SU-DHL-6 (cell line): Measurements from ENCODE around the gene AATK.

Experiments
- EZH2phosphoT487 ChIP-seq: fragments of 200-600 bp; sonication (generic), shearing (Covaris generic); conservative IDR thresholded peaks from 2 replicates; pipeline ENCODE4 v1.6.1; 2018; ENCODE audit warnings: mild to moderate bottlenecking, antibody characterized with exemption, low read length, moderate library complexity, mixed read lengths
- TF ChIP-seq, protein P1 (sequence below): fragments of 200-600 bp; sonication (generic); IDR thresholded peaks from one replicate; pipeline ENCODE4 v1.5.1; 2017; ENCODE audit warnings: antibody characterized with exemption, mild to moderate bottlenecking, low read length, moderate library complexity; ENCODE audit not compliant: insufficient read depth, poor library complexity, severe bottlenecking

DNA sequence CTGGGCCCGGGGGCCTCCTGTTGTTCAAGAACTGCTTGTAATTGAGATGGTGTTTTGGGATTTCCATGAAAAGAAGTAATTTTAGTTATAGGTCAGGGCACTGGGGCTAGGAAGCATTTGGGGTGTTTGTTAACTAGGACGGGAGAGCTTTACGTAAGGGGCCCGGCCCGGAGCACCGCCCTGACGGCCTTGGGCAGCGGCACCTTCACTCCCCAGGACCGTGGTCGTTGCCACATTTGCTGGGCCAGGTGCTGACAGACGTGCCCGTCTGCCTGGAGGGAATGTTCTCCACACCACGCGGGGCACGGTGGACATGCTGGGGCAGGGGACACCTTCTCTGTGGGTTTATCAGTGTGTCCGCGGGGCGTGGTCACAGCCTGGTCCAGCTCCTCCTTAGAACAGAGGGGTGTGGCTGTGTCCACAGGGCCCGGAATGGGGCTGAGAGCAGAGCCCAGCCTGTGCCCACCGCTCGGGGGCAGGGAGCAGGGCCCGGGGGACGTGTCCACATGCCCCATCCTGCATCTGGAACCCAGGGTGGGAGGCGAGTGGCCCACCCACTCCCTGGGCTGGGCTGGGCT is 73.4 kb downstream of the AATK start:
- TF ChIP-seq, protein P1, sequence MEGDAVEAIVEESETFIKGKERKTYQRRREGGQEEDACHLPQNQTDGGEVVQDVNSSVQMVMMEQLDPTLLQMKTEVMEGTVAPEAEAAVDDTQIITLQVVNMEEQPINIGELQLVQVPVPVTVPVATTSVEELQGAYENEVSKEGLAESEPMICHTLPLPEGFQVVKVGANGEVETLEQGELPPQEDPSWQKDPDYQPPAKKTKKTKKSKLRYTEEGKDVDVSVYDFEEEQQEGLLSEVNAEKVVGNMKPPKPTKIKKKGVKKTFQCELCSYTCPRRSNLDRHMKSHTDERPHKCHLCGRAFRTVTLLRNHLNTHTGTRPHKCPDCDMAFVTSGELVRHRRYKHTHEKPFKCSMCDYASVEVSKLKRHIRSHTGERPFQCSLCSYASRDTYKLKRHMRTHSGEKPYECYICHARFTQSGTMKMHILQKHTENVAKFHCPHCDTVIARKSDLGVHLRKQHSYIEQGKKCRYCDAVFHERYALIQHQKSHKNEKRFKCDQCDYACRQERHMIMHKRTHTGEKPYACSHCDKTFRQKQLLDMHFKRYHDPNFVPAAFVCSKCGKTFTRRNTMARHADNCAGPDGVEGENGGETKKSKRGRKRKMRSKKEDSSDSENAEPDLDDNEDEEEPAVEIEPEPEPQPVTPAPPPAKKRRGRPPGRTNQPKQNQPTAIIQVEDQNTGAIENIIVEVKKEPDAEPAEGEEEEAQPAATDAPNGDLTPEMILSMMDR: no peak
- TF ChIP-seq EZH2phosphoT487: no peak
